SU-DHL-6 (cell line): Measurements from ENCODE around the gene CRNN.

Experiments used
- CTCF ChIP-seq: fragments of 200-600 bp; sonication (generic); IDR thresholded peaks from one replicate; pipeline ENCODE4 v1.5.1; 2017; ENCODE audit warnings: antibody characterized with exemption, mild to moderate bottlenecking, low read length, moderate library complexity; ENCODE audit not compliant: insufficient read depth, poor library complexity, severe bottlenecking
- EZH2phosphoT487 ChIP-seq: fragments of 200-600 bp; sonication (generic), shearing (Covaris generic); conservative IDR thresholded peaks from 2 replicates; pipeline ENCODE4 v1.6.1; 2018; ENCODE audit warnings: mild to moderate bottlenecking, antibody characterized with exemption, low read length, moderate library complexity, mixed read lengths

- TF ChIP-seq CTCF = no peak
- no peak for TF ChIP-seq EZH2phosphoT487
These were observed 39.6 kb downstream of the CRNN start for GRCh38 chr1:152374451-152374850.
